ENCODE data around the gene FBXL17.

Gene FBXL17

GRCh38 chr5:108372369-108372768 is 9.5 kb downstream of the FBXL17 start:
- no peak for DNase-seq

GRCh38 chr5:108371263-108371662 is 10.6 kb downstream of the FBXL17 start:
- DNase-seq: no peak

- no peak for DNase-seq
These were observed 12.7 kb downstream of the FBXL17 start for GRCh38 chr5:108369167-108369566.

GRCh38 chr5:108367679-108368334 is 14.1 kb downstream of the FBXL17 start:
- no peak for DNase-seq

GRCh38 chr5:108366500-108366899 is 15.4 kb downstream of the FBXL17 start:
- DNase-seq: no peak

- no peak for DNase-seq
These were observed 20.1 kb downstream of the FBXL17 start for GRCh38 chr5:108361771-108362170.

GRCh38 chr5:108361239-108361638 is 20.7 kb downstream of the FBXL17 start:
- DNase-seq: no peak

- DNase-seq: no peak
These were observed 21.6 kb downstream of the FBXL17 start for GRCh38 chr5:108360280-108360679.

GRCh38 chr5:108356286-108356685 is 25.6 kb downstream of the FBXL17 start:
- DNase-seq: no peak

GRCh38 chr5:108353087-108353486 is 28.8 kb downstream of the FBXL17 start:
- no peak for DNase-seq

- peak; percentile 20 for DNase-seq
These were observed 36.2 kb downstream of the FBXL17 start for GRCh38 chr5:108345541-108346171.

GRCh38 chr5:108344103-108344822 is 37.6 kb downstream of the FBXL17 start:
- no peak for DNase-seq

GRCh38 chr5:108341866-108342265 is 40.0 kb downstream of the FBXL17 start:
- no peak for DNase-seq

GRCh38 chr5:108340131-108340530 is 41.8 kb downstream of the FBXL17 start:
- DNase-seq: no peak

- DNase-seq: no peak
These were observed 42.7 kb downstream of the FBXL17 start for GRCh38 chr5:108339220-108339619.

GRCh38 chr5:108334225-108334624 is 47.7 kb downstream of the FBXL17 start:
- no peak for DNase-seq

- no peak for DNase-seq
These were observed 54.9 kb downstream of the FBXL17 start for GRCh38 chr5:108326982-108327381.

- no peak for DNase-seq
These were observed 57.0 kb downstream of the FBXL17 start for GRCh38 chr5:108324886-108325285.

GRCh38 chr5:108321341-108321740 is 60.6 kb downstream of the FBXL17 start:
- DNase-seq: no peak

- DNase-seq: no peak
These were observed 61.7 kb downstream of the FBXL17 start for GRCh38 chr5:108320231-108320630.

- no peak for DNase-seq
These were observed 66.1 kb downstream of the FBXL17 start for GRCh38 chr5:108315829-108316228.

- DNase-seq: no peak
These were observed 69.6 kb downstream of the FBXL17 start for GRCh38 chr5:108312258-108312657.

GRCh38 chr5:108311682-108312081 is 70.2 kb downstream of the FBXL17 start:
- no peak for DNase-seq

- DNase-seq: no peak
These were observed 78.3 kb downstream of the FBXL17 start for GRCh38 chr5:108303611-108304010.
